ENCODE measurements around the gene PARL.

The PARL gene

DNA sequence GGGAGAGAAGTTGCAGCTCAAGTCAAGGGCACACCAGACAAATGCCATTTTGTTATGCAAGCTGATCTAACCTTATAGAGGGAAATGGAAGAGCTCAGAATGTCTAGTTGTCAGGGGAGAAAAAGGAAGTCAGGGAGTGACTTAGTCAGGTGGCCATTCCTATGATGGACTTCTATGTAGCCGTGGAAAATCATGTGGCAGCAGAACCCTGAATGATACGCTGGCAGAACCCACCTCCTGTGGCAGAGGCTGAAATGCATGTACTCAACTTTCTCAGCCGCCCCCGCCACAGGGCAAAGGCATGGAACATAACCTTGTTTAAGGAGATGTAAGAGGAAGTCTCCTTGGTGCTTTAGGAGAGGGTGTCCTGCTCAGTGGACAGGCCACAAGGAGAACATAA, 37.7 kb upstream of the PARL start:
- DNase-seq (ENCODE audit: extremely low read depth, low read depth): no peak
- TF ChIP-seq, protein P1, sequence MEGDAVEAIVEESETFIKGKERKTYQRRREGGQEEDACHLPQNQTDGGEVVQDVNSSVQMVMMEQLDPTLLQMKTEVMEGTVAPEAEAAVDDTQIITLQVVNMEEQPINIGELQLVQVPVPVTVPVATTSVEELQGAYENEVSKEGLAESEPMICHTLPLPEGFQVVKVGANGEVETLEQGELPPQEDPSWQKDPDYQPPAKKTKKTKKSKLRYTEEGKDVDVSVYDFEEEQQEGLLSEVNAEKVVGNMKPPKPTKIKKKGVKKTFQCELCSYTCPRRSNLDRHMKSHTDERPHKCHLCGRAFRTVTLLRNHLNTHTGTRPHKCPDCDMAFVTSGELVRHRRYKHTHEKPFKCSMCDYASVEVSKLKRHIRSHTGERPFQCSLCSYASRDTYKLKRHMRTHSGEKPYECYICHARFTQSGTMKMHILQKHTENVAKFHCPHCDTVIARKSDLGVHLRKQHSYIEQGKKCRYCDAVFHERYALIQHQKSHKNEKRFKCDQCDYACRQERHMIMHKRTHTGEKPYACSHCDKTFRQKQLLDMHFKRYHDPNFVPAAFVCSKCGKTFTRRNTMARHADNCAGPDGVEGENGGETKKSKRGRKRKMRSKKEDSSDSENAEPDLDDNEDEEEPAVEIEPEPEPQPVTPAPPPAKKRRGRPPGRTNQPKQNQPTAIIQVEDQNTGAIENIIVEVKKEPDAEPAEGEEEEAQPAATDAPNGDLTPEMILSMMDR (IDR thresholded peaks at IDR 0.05; ENCODE audit: low read depth, low read length): no peak

DNA sequence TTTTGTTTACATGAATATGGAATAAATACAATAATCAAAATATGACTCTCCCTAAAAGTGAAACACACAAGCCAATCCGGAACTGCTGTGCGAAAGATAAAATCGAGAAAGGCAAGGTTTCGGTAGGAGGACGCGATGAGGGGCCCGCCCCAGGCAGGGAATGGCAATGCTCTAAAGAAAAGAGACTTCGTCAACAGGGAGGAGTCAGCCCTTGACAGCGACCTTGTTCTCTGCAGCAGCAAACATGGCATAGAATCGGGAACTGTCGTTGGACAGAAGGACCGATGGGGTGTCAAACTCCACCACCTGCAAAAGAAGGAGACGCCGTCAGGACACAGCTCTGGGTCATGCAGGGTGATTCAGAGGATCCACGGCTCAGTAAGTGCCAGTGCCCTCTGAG, 36.4 kb upstream of the PARL start:
- TF ChIP-seq, protein P1 (IDR thresholded peaks at IDR 0.05; ENCODE audit: low read depth, low read length): no peak
- no peak for DNase-seq (ENCODE audit: extremely low read depth, low read depth)

DNA sequence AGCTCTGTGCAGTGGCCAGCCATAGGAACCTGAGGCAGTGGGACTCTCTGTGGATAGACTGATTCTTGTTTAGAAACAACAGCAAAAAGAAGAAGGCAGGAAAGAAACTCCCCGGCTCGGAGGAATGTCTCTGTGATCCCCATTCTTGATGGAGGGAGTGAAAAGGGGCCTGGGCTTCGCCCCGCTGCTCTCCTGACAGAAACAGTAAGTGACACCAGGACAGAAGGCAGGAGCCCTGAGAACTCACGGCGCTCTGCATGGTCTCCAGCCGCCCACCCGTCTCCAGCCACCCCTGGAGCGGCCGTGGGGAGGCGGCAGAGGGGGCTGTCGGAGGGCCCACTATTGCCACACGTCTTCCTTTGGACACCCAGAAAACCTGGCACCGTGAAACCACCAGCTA, 35.7 kb upstream of the PARL start:
- TF ChIP-seq, protein P1 (IDR thresholded peaks at IDR 0.05; ENCODE audit: low read depth, low read length): no peak
- no peak for DNase-seq (ENCODE audit: extremely low read depth, low read depth)

DNA sequence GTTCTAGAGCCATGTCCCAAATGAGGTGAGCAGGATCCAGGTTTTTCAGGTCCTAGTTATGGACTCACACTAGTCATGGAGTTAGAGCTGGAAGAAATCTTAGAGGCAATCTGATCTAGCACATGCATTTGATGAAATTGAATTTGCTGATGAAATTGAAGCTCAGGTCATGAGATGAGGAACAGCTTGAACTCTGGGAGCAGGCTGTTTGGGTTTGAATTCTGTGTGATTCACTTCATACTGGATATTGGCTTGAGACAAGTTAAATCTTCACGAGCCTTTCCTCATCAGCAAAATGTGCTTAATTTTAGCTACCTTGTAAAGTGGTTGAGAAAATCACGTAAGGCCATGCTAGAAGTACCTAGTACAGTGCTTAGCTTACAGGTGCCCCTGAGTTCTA, 33.5 kb upstream of the PARL start:
- no peak for DNase-seq (ENCODE audit: extremely low read depth, low read depth)
- TF ChIP-seq, protein P1 (IDR thresholded peaks at IDR 0.05; ENCODE audit: low read depth, low read length): no peak

DNA sequence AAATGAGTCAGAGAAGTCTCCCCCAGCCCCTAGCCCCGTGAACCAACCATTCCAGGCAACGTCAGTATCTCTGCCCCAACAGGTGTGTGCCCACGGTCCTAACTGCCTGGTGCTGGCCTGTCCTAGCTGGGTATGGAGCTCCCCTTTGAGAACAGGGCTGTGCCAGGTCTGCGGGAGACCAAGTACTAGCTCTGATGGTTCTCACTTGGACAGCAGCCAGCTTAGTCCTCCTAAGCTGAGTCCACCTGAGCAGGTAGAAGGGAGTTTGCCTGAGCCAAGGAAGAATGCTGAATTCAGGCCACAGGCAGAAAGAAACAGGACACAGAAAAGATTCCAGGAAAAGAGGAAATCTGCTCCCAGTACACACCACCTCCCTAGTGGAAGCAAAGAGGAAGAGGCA, 33.1 kb upstream of the PARL start:
- TF ChIP-seq, protein P1 (IDR thresholded peaks at IDR 0.05; ENCODE audit: low read depth, low read length): no peak

DNA sequence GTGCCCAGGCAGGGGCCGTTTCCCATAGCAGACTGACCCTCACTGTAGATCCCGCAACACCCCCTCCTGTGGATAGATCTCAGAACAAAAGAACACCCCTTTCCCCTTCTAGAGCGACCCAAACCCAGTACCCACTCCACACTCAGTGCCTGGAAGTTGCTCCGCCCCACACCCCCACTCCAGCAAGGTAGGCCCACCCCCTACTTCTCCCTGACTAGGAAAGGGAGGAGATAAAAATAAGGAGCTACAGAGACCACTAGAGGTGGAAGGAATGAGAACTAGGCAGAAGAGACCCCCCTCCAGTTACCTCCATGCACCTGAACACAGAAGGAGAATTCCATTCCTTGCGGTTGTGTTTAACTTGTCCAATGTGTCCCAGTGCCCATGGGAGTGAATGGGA, 30.2 kb upstream of the PARL start:
- no peak for DNase-seq (ENCODE audit: extremely low read depth, low read depth)
- TF ChIP-seq, protein P1 (IDR thresholded peaks at IDR 0.05; ENCODE audit: low read depth, low read length): no peak

More for the DNA sequence above, 33.1 kb upstream of the PARL start:
- no peak for DNase-seq (ENCODE audit: extremely low read depth, low read depth)

DNA sequence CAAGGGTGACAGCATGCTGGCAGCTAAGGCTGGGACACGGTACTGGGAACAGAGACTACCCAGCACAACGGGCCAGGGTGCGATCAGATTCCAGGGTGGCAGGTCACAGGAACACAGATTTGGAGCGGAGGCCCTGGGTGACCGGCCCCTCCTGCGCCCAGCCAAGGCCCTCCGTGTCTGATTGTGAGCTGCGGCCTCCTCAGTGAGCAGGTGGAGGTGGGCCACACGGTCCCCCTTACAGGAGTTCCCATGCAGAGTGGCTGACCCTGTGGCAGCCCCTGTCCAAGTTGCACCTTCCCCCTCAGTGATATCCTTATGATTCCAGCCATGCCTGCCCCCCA, 28.9 kb upstream of the PARL start:
- TF ChIP-seq, protein P1 (IDR thresholded peaks at IDR 0.05; ENCODE audit: low read depth, low read length): no peak

More for the DNA sequence above, 28.9 kb upstream of the PARL start:
- DNase-seq (ENCODE audit: extremely low read depth, low read depth): no peak
